Uterus (tissue), 4 donors: Measurements from ENCODE around the gene TMEM45A. TPM values are rescaled to one million over a fixed set of nuclear protein-coding genes. Genes with fewer than 3 reads are reported as not detected.

Experiments used
- DNase-seq, 2 donors: peaks; one replicate each; pipeline ENCODE4 v3.0.0-alpha.2; 2019 to 2020
- H3K27ac ChIP-seq, 2 donors: fragments of 200-600 bp; sonication (generic); 1 replicate in 1 of 2; 2 replicates in 1 of 2; pipeline ENCODE4 v1.5.1; 2016 to 2018
- H3K27me3 ChIP-seq, 2 donors: fragments of 200-600 bp; sonication (generic); one replicate each; pipeline ENCODE4 v1.5.1; 2018 to 2019; ENCODE audit warnings: control low read depth in 1 of 2
- H3K36me3 ChIP-seq, 2 donors: fragments of 200-600 bp; sonication (generic); one replicate each; pipeline ENCODE4 v1.5.1; 2019; ENCODE audit warnings: control low read depth in 1 of 2
- H3K4me1 ChIP-seq, 2 donors: fragments of 200-600 bp; sonication (generic); one replicate each; pipeline ENCODE4 v1.5.1; 2018 to 2019; ENCODE audit warnings: control low read depth in 1 of 2
- H3K4me3 ChIP-seq, 2 donors: fragments of 200-600 bp; sonication (generic); 1 replicate in 1 of 2; 2 replicates in 1 of 2; pipeline ENCODE4 v1.5.1; 2018 to 2019; ENCODE audit warnings: mild to moderate bottlenecking in 1 of 2
- H3K9me3 ChIP-seq, 2 donors: fragments of 200-600 bp; sonication (generic); one replicate each; pipeline ENCODE4 v1.5.1; 2019; ENCODE audit warnings: control low read depth in 1 of 2
- CTCF ChIP-seq, 4 experiments: fragments of 200-600 bp in 2 of 4; fragments of 450-650 bp in 2 of 4; sonication (generic) in 2 of 4; IDR thresholded peaks; one replicate each; pipeline ENCODE4 v1.5.1; 2016 to 2019; ENCODE audit warnings: antibody characterized with exemption in 4 of 4, mild to moderate bottlenecking in 2 of 4, moderate library complexity in 1 of 4
- POLR2A ChIP-seq, 2 donors: fragments of 450-650 bp; IDR thresholded peaks; one replicate each; pipeline ENCODE4 v1.6.1; 2016; ENCODE audit warnings: antibody characterized with exemption in 2 of 2, mild to moderate bottlenecking in 1 of 2, moderate library complexity in 1 of 2
- intact Hi-C: fragments of 100-400 bp; cut with DNase I; formaldehyde crosslinking; loops from one replicate; pipeline ENCODE4 v1.15.1; 2023; ENCODE audit warnings: low total_unique reads
- total RNA-seq, 4 donors: library from RNA; depleted of rRNA in 3 of 4; stranded (reverse); fragments of >200 nt in 3 of 4; gene quantifications; one replicate each; pipeline versions ENCODE4 v1.1.0 to v1.2.4, GENCODE V29; 2014 to 2023
- donor health status: DM: yes; HTN: yes; CAD: no.

The TMEM45A gene
- total RNA-seq, 4 donors from 2014 or later, result 15.4 to 51.0 (median 28.3) TPM

- no peaks in the 10 kb centered on the region for H3K4me1 ChIP-seq
- H3K9me3 ChIP-seq, result no peaks in the 10 kb centered on the region
- no peaks in the 10 kb centered on the region for H3K27me3 ChIP-seq
- no peak overlapping the region for H3K4me3 ChIP-seq
- no peaks in the 10 kb centered on the region for H3K36me3 ChIP-seq
- no peak for TF ChIP-seq POLR2A (IDR thresholded peaks at IDR 0.05)
- intact Hi-C loops, result no loop called here
- no peak overlapping the region for H3K27ac ChIP-seq
- DNase-seq, result no peak
Observed at GRCh38 chr3:100523050-100523760, 30.8 kb downstream of the TMEM45A start.

GRCh38 chr3:100525753-100526612 lies 33.6 kb downstream of the TMEM45A start:
- Histone ChIP-seq H3K27me3 (no peaks in the 10 kb centered on the region), H3K9me3 (no peaks in the 10 kb centered on the region), H3K36me3 (no peaks in the 10 kb centered on the region), H3K27ac (peak overlapping the region; percentile 46 to 79), H3K4me1 (no peaks in the 10 kb centered on the region), H3K4me3 (no peak overlapping the region)
- intact Hi-C loops, result no loop called here
- TF ChIP-seq POLR2A (IDR thresholded peaks at IDR 0.05), result no peak
- TF ChIP-seq CTCF (IDR thresholded peaks at IDR 0.05), result no peak
- peak; percentile 47 to 55 for DNase-seq

GRCh38 chr3:100526613-100527346 lies 34.4 kb downstream of the TMEM45A start:
- Histone ChIP-seq H3K27me3 (no peaks in the 10 kb centered on the region), H3K4me1 (no peaks in the 10 kb centered on the region), H3K4me3 (no peak overlapping the region), H3K27ac (peak overlapping the region; percentile 46 to 79), H3K9me3 (no peaks in the 10 kb centered on the region), H3K36me3 (no peaks in the 10 kb centered on the region)
- no peak for DNase-seq
- TF ChIP-seq POLR2A (IDR thresholded peaks at IDR 0.05), result no peak
- no peak for TF ChIP-seq CTCF (IDR thresholded peaks at IDR 0.05)
- intact Hi-C loops, result no loop called here

- Histone ChIP-seq H3K36me3 (no peaks in the 10 kb centered on the region), H3K27me3 (no peaks in the 10 kb centered on the region), H3K4me3 (no peak overlapping the region), H3K27ac (peak overlapping the region in 1 of 2 donors; percentile 79), H3K4me1 (no peaks in the 10 kb centered on the region), H3K9me3 (no peaks in the 10 kb centered on the region)
- DNase-seq, result no peak
- TF ChIP-seq POLR2A (IDR thresholded peaks at IDR 0.05) (no peak), CTCF (IDR thresholded peaks at IDR 0.05) (no peak)
- intact Hi-C loops, result no loop called here
Observed at GRCh38 chr3:100527347-100527735, 34.9 kb downstream of the TMEM45A start.

- H3K4me3 ChIP-seq, result no peak overlapping the region
- no peaks in the 10 kb centered on the region for H3K9me3 ChIP-seq
- intact Hi-C loops, result no loop called here
- no peaks in the 10 kb centered on the region for H3K36me3 ChIP-seq
- TF ChIP-seq CTCF (IDR thresholded peaks at IDR 0.05), result no peak
- no peak for TF ChIP-seq POLR2A (IDR thresholded peaks at IDR 0.05)
- no peaks in the 10 kb centered on the region for H3K4me1 ChIP-seq
- no peak overlapping the region for H3K27ac ChIP-seq
- H3K27me3 ChIP-seq, result no peaks in the 10 kb centered on the region
- no peak for DNase-seq
Observed at GRCh38 chr3:100531093-100531492, 38.7 kb downstream of the TMEM45A start.
